Measurements from ENCODE around the gene COPS7A. TPM values are rescaled to one million over a fixed set of nuclear protein-coding genes. Genes with fewer than 3 reads are reported as not detected.
"Not testable (repeated sequence)": the region's sequence is repeated elsewhere in the genome, so short reads cannot be mapped to it uniquely, and the experiment has no call there.

The COPS7A gene
- total RNA-seq, 2 donors from 2014 or later: 33.3 to 47.6 TPM

- peaks cover 6% of the 10 kb centered on the region for H3K4me1 ChIP-seq
- intact Hi-C loops (cut with DNase I): no loop called here
- no peak for DNase-seq
- no peak for TF ChIP-seq CTCF (IDR thresholded peaks at IDR 0.05)
- H3K27me3 ChIP-seq: no peaks in the 10 kb centered on the region
- peaks cover 16% of the 10 kb centered on the region for H3K36me3 ChIP-seq
- no peak overlapping the region for H3K9ac ChIP-seq (ENCODE audit: low read depth in 2 of 2, low read length in 2 of 2)
- no peaks in the 10 kb centered on the region for H3K9me3 ChIP-seq
- H3K27ac ChIP-seq: no peak overlapping the region
- no peak overlapping the region for H3K4me3 ChIP-seq
These were observed 5.3 kb downstream of the COPS7A start for GRCh38 chr12:6729186-6729585.

GRCh38 chr12:6730169-6730568 is 6.3 kb downstream of the COPS7A start:
- intact Hi-C loops (cut with DNase I): no loop called here
- Histone ChIP-seq H3K9me3 (no peaks in the 10 kb centered on the region), H3K4me1 (no peaks in the 10 kb centered on the region), H3K4me3 (no peak overlapping the region), H3K9ac (ENCODE audit: low read depth in 2 of 2, low read length in 2 of 2) (no peak overlapping the region), H3K36me3 (peaks cover 16% of the 10 kb centered on the region), H3K27ac (no peak overlapping the region), H3K27me3 (no peaks in the 10 kb centered on the region)
- DNase-seq: no peak
- no peak for TF ChIP-seq CTCF (IDR thresholded peaks at IDR 0.05)

- Histone ChIP-seq H3K9ac (ENCODE audit: low read depth in 2 of 2, low read length in 2 of 2) (no peak overlapping the region), H3K27ac (no peak overlapping the region), H3K27me3 (no peaks in the 10 kb centered on the region), H3K4me1 (no peaks in the 10 kb centered on the region), H3K9me3 (no peaks in the 10 kb centered on the region), H3K36me3 (peaks cover 12% of the 10 kb centered on the region), H3K4me3 (no peak overlapping the region)
- intact Hi-C loops (cut with DNase I): loop anchor here (5.0 kb wide), 1 partner anchor 88 kb away; the partner anchor contains the start of gene GPR162
- DNase-seq: no peak
- no peak for TF ChIP-seq CTCF (IDR thresholded peaks at IDR 0.05)
These were observed 10.9 kb downstream of the COPS7A start for GRCh38 chr12:6734506-6735387.

GRCh38 chr12:6735448-6736191 is 11.8 kb downstream of the COPS7A start:
- no peaks in the 10 kb centered on the region for H3K27me3 ChIP-seq
- H3K4me3 ChIP-seq: no peak overlapping the region
- H3K27ac ChIP-seq: no peak overlapping the region
- H3K36me3 ChIP-seq: peaks cover 4% of the 10 kb centered on the region
- H3K9ac ChIP-seq (ENCODE audit: low read depth in 2 of 2, low read length in 2 of 2): no peak overlapping the region
- DNase-seq: peak; percentile 70
- peak; percentile 72 for TF ChIP-seq CTCF (IDR thresholded peaks at IDR 0.05)
- no peaks in the 10 kb centered on the region for H3K9me3 ChIP-seq
- no peaks in the 10 kb centered on the region for H3K4me1 ChIP-seq
- intact Hi-C loops (cut with DNase I): loop anchor here (5.0 kb wide), 1 partner anchor 87 kb away; the partner anchor contains the start of gene GPR162

GRCh38 chr12:6736754-6737153 is 12.9 kb downstream of the COPS7A start:
- no peak overlapping the region for H3K9ac ChIP-seq (ENCODE audit: low read depth in 2 of 2, low read length in 2 of 2)
- H3K36me3 ChIP-seq: no peaks in the 10 kb centered on the region
- H3K4me3 ChIP-seq: no peak overlapping the region
- DNase-seq: no peak
- H3K4me1 ChIP-seq: no peaks in the 10 kb centered on the region
- no peaks in the 10 kb centered on the region for H3K9me3 ChIP-seq
- no peaks in the 10 kb centered on the region for H3K27me3 ChIP-seq
- no peak overlapping the region for H3K27ac ChIP-seq
- intact Hi-C loops (cut with DNase I): loop anchor here (5.0 kb wide), 1 partner anchor 86 kb away; the partner anchor contains the start of gene GPR162
- no peak for TF ChIP-seq CTCF (IDR thresholded peaks at IDR 0.05)

- not testable (repeated sequence) for H3K9me3 ChIP-seq
These were observed 18.2 kb downstream of the COPS7A start for GRCh38 chr12:6742080-6742479.

More at GRCh38 chr12:6742080-6742479, 18.2 kb downstream of the COPS7A start:
- intact Hi-C loops (cut with DNase I); H3K27ac ChIP-seq; H3K4me1 ChIP-seq; H3K36me3 ChIP-seq; DNase-seq; H3K9ac ChIP-seq (ENCODE audit: low read depth in 2 of 2, low read length in 2 of 2); H3K4me3 ChIP-seq; H3K27me3 ChIP-seq: not testable (repeated sequence)

Measured in colonic mucosa (tissue), 4 donors.